Raji (cell line): ENCODE data around the gene FSIP2.

Source experiments
- POLR2A ChIP-seq: IDR thresholded peaks from 2 replicates; pipeline ENCODE4 v1.6.1; 2011; ENCODE audit warnings: low read depth, low read length, control low read depth; ENCODE audit not compliant: insufficient read depth

Gene FSIP2

GRCh38 chr2:185738679-185739472 lies at the start of gene FSIP2:
Gene FSIP2, plus strand, starts transcription at chr2:185738804. Its CDS starts 91 bp downstream, at chr2:185738895.
- TF ChIP-seq POLR2A: no peak

DNA sequence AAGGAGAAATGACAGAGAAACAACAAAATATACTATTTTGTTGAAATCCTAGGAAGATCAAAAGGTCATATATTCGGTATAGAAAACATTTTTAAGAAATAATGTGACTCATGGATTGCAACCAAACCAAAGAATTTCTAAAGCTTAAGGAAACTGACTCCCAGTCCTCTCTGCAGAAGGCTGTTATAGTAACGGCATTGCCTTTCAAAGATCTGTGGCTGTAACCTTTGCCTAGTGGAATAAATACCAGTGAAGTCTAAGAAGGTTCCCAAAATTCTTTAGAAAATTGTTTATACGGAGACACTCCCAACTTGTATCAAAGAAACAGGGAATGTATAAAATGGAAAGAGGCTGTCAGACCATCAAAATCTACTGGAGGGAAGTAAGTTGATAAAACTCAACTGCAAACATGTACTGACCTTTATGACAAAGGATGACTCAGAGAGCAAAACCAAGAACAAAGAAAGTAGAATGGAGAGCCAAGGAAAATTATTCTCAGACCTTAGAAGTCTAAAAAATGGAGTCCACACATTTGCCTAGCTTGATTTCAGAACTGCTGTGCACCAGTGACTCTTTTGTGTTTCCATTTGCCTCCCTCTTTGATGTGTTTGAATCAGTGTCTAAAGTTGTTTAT lies 48.6 kb upstream of the FSIP2 start:
- no peak for TF ChIP-seq POLR2A

DNA sequence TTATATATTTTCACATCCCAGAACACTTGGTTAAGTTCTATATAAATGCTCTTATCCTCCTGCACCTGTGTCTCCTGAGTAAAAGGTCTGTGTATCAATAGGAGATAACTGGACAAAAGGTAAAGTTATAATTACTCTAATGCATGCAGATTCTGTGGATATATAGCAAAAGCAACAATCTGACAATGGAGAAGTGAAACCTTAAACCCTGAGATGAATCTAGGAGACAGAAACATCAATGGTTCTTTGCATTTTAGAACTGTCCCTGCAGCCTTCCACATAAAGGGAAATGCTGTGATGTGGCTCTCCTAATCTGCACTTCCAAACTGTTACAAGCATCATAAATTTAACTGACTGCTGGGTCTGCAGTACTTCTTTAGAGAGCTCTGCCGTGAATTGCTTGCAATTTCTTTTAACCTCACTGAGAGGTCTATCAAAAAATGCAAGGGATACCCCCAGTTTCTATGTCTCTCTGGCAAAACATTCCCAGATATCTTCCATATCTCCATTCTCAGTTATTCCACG lies 42.8 kb upstream of the FSIP2 start:
- TF ChIP-seq POLR2A: no peak

DNA sequence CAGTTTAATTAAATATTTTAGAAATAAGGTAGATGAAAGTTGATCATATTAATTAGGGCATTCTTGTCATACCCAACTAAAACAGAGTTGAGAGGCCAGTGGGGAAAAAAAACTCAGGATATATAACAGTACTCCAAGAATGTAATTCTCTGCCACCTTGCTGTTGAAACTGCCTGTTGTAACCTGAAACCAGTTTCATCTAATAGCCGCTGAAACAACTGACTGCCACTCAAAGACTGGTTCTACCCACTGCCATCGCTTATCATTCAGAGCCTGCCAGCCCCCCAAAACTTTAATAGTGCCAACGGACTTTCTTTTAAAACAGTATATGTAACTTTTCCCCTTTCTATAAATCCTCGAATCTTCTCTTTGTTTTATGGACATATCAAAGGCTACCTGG lies 37.7 kb upstream of the FSIP2 start:
- no peak for TF ChIP-seq POLR2A

GRCh38 chr2:185734658-185735057 lies 3.9 kb upstream of the FSIP2 start:
- TF ChIP-seq POLR2A: no peak

GRCh38 chr2:185736210-185736609 lies 2.4 kb upstream of the FSIP2 start:
- TF ChIP-seq POLR2A: no peak

DNA sequence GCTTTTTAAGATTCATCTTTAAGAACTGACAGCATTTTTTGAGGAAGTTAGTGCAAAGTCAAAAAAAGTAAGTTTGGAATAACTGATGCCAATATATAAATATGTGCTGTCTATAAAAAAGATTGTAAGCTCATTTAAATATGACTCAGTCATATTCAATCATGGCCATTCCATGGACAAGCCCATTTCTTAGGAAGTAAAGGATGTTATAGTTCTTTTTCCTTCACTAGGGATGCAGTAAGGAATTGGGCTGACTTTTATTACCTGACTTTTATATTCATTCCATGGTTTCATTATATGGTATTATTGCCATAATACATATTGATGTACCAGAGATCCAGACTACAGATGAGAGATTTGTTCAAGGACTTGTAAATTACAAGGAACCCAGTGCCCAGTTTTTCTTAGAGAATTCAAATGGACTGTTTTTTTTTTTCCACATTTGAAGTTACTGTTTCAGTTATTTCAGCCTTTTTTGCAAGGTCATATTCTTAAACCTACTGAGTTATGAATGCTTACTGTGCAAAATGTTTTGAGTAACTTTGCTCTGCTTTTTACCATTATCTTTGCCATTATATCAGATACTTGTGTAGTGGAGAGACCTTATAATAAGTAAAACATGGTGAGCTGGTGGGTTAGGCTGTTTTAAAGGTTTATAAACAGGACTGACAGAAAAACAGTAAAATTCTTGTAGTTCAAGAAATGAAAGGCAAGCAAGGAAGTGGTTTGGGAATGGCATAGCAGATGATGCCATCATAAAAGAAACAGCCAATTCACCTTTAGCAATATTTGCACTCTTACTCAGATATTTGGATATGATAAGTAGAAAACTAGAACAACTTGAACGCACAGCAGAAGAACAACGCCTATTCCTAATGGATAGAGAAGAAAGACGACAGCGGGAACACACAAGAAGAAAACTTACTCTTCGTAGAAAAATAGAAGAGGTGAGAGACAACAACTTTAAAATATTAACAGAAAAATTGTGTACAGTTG lies 7.6 kb downstream of the FSIP2 start:
- TF ChIP-seq POLR2A: no peak

GRCh38 chr2:185757356-185757755 lies 18.8 kb downstream of the FSIP2 start:
- no peak for TF ChIP-seq POLR2A

- no peak for TF ChIP-seq POLR2A
Observed at GRCh38 chr2:185771396-185771795, 32.8 kb downstream of the FSIP2 start.

DNA sequence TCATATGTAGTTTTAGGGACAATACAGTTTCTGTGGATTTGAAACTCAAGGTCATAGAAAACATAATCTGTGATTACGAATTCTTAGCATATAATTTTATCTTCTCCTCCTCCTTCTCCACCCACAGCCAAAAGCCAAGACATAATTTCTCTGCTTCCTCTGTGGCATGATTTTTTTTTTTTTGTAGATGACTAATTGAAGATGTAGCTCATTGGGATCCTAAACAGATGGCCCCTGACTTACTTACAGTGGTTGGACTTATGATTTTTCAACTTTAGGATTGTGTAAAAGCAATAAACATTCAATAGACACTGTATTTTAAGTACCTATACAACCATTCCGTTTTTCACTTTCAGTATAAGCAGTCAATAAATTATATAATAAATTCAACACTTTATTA lies 42.3 kb downstream of the FSIP2 start:
- no peak for TF ChIP-seq POLR2A

- TF ChIP-seq POLR2A: no peak
Observed at GRCh38 chr2:185782223-185782769, 43.7 kb downstream of the FSIP2 start.

GRCh38 chr2:185785156-185785555 lies 46.6 kb downstream of the FSIP2 start:
- TF ChIP-seq POLR2A: no peak

GRCh38 chr2:185785851-185786473 lies 47.4 kb downstream of the FSIP2 start:
- no peak for TF ChIP-seq POLR2A

- no peak for TF ChIP-seq POLR2A
Observed at GRCh38 chr2:185787227-185788145, 48.9 kb downstream of the FSIP2 start.

- no peak for TF ChIP-seq POLR2A
Observed at GRCh38 chr2:185790361-185790760, 51.8 kb downstream of the FSIP2 start.
